M059J (cell line): Measurements from ENCODE around the gene PGLYRP4. TPM values are rescaled to one million over a fixed set of nuclear protein-coding genes. Genes with fewer than 3 reads are reported as not detected.
"Not testable (repeated sequence)": the region's sequence is repeated elsewhere in the genome, so short reads cannot be mapped to it uniquely, and the experiment has no call there.

Source experiments
- DNase-seq: peaks from one replicate; pipeline ENCODE4 v3.0.0-alpha.2; 2012; ENCODE audit warnings: low read depth
- total RNA-seq: library from RNA; depleted of rRNA; stranded (reverse); fragments of >200 nt; shearing (Covaris generic); gene quantifications from 2 replicates; pipeline ENCODE4 v1.2.3, GENCODE V29; 2014

PGLYRP4 gene
- total RNA-seq, 1 experiment from 2014 or later, result not detected

- DNase-seq, result no peak
These were observed 10.4 kb downstream of the PGLYRP4 start for GRCh38 chr1:153337980-153338853.

GRCh38 chr1:153336650-153337049 lies 12.0 kb downstream of the PGLYRP4 start:
- DNase-seq, result no peak

- no peak for DNase-seq
These were observed 14.7 kb downstream of the PGLYRP4 start for GRCh38 chr1:153333902-153334301.

GRCh38 chr1:153324912-153325311 lies 23.7 kb downstream of the PGLYRP4 start:
- DNase-seq, result no peak

- DNase-seq, result no peak
These were observed 26.1 kb downstream of the PGLYRP4 start for GRCh38 chr1:153322568-153322967.

- DNase-seq, result not testable (repeated sequence)
These were observed 30.5 kb downstream of the PGLYRP4 start for GRCh38 chr1:153318145-153318544.

GRCh38 chr1:153316013-153316412 lies 32.6 kb downstream of the PGLYRP4 start:
- DNase-seq, result not testable (repeated sequence)

- not testable (repeated sequence) for DNase-seq
These were observed 34.3 kb downstream of the PGLYRP4 start for GRCh38 chr1:153314388-153314787.

- no peak for DNase-seq
These were observed 35.4 kb downstream of the PGLYRP4 start for GRCh38 chr1:153313288-153313687.

GRCh38 chr1:153312570-153313186 lies 36.0 kb downstream of the PGLYRP4 start, which contains the start of gene PGLYRP3:
TSS of gene PGLYRP3 (minus strand) at chr1:153312952. CDS start at chr1:153310665, 2,287 bp downstream.
- DNase-seq, result no peak

GRCh38 chr1:153310526-153310925 lies 38.1 kb downstream of the PGLYRP4 start:
- DNase-seq, result no peak

GRCh38 chr1:153309441-153309840 lies 39.2 kb downstream of the PGLYRP4 start:
- DNase-seq, result no peak

- DNase-seq, result no peak
These were observed 40.1 kb downstream of the PGLYRP4 start for GRCh38 chr1:153308540-153308939.

GRCh38 chr1:153307221-153307600 lies 41.4 kb downstream of the PGLYRP4 start:
- DNase-seq, result no peak

- DNase-seq, result no peak
These were observed 42.1 kb downstream of the PGLYRP4 start for GRCh38 chr1:153306303-153307220.

GRCh38 chr1:153305682-153306081 lies 43.0 kb downstream of the PGLYRP4 start:
- DNase-seq, result no peak

GRCh38 chr1:153302308-153302707 lies 46.3 kb downstream of the PGLYRP4 start:
- DNase-seq, result no peak

- no peak for DNase-seq
These were observed 54.8 kb downstream of the PGLYRP4 start for GRCh38 chr1:153293851-153294250.

GRCh38 chr1:153293480-153293775 lies 55.2 kb downstream of the PGLYRP4 start:
- no peak for DNase-seq

- no peak for DNase-seq
These were observed 55.7 kb downstream of the PGLYRP4 start for GRCh38 chr1:153292740-153293479.

- no peak for DNase-seq
These were observed 56.5 kb downstream of the PGLYRP4 start for GRCh38 chr1:153292185-153292584.
